GM19438 (cell line): ENCODE data around the gene DRC7.
"Not testable (repeated sequence)": the region's sequence is repeated elsewhere in the genome, so short reads cannot be mapped to it uniquely, and the experiment has no call there.

Source experiments
- ATAC-seq: cut with Tn5 transposase; IDR thresholded peaks from one replicate; pipeline ENCODE4 v1.9.1; 2021; ENCODE audit warnings: low read depth; ENCODE audit not compliant: unreplicated experiment

DRC7 gene

GRCh38 chr16:57775661-57776469, 81.3 kb downstream of the DRC7 start:
- ATAC-seq, result no peak

- ATAC-seq, result no peak
These were observed 84.1 kb downstream of the DRC7 start for GRCh38 chr16:57778658-57779057.

GRCh38 chr16:57779836-57780235, 85.2 kb downstream of the DRC7 start:
- ATAC-seq, result not testable (repeated sequence)

GRCh38 chr16:57781349-57781740, 86.7 kb downstream of the DRC7 start:
- no peak for ATAC-seq
